ENCODE data around the gene FUOM.

Gene FUOM

DNA sequence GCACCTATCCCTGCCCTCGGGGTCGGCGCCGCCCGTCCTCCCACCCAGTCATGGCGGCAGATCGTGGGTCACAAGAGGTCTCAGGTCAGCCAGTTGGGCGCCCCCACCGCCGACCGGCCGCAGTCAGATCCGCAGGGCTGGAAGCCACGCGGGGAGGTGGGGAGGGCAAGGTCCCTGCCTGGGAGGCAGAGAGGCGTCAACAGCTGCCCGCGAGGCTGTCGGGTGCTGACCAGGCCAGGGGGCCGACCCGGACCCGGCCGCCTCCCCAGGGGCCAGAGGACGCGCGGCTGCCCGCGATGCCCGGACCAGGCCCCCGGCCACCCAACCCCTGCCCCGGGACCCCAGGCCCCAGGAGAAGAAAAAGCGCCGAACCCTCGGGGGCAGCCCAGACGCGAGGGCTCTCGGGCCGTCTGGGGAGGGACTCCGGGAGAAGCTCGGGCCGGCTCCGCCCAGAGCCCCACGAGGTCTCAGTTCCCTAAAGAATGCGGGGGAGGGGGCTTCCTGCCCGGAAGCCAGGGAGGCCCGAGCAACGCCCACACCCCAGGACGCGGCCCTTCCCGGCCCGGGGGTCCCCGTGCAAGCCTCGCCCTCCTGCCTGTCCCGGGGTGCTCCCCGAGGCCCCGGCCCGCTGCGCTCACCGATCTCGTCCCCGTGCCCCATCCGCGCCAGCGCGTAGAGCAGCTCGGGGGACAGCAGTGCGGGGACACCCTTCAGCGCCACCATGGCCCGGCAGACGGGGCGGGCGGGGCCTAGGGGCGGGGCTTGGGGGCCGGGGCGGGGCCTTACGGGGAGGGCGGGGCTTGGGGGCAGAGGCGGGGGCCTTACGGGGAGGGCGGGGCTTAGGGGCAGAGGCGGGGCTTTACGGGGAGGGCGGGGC is at the start of gene FUOM:
Gene FUOM, minus strand, starts transcription at position 735 of the 877 bp plus-strand sequence. Its CDS starts 12 bp downstream, at position 723.
- DNase-seq (ENCODE audit: low read depth): no peak

GRCh38 chr10:133405844-133406527 is 48.2 kb upstream of the FUOM start:
- DNase-seq (ENCODE audit: low read depth): no peak

GRCh38 chr10:133405272-133405671 is 47.5 kb upstream of the FUOM start:
- no peak for DNase-seq (ENCODE audit: low read depth)

GRCh38 chr10:133403784-133404183 is 46.0 kb upstream of the FUOM start:
- DNase-seq (ENCODE audit: low read depth): no peak

DNA sequence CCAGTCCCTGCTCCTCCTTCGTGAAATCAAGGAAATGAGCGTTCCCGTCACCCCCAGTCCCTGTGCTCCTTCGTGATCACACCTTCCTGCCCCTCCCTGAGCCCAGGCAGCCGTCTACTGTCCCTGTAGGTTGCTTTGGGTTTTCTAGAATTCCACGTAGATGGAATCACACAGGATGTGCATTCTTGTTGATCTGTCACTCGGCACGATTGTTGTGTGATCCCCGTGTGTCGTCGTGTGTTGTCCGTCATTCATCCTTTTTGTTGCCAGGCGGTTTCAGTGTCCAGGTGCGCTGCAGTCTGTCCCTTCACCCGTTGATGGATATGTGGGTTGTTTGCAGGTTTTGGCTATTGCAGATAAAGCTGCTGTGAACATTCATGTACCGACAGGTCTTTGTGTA is 45.5 kb upstream of the FUOM start:
- DNase-seq (ENCODE audit: low read depth): no peak

DNA sequence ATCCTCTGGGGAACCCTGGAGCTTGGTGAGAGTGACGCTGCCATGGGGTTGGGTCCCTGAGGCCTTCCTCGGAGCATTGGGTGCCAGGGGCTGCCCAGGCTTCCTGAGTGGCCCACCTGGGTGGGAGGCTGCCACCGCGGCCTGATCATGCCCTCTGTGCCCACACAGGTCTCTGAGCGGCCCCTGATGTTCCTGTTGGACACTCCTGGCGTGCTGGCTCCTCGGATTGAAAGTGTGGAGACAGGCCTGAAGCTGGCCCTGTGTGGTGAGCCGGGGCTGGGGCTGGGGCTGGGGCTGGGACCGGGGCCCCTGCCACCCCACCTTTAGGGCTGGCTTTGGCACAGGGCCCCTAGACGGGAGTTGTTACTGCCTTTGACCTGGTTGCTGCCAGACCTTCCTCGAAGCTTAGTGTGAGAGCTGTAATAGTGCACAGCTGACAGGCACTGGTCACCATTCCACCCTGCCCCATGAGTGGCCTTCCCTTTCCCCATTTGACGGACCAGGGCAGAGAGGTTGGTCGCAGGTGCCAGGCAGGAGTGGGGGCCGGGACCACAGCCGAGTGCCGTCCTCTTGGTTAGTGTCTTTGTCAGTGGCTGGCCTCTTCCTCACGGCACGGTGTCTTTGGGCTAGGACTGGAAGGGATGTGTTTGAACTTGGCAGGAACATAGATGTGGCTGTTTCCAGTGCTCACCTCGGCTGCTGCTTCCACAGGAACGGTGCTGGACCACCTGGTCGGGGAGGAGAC is 44.3 kb upstream of the FUOM start:
- DNase-seq (ENCODE audit: low read depth): no peak

GRCh38 chr10:133401500-133401899 is 43.7 kb upstream of the FUOM start:
- no peak for DNase-seq (ENCODE audit: low read depth)

DNA sequence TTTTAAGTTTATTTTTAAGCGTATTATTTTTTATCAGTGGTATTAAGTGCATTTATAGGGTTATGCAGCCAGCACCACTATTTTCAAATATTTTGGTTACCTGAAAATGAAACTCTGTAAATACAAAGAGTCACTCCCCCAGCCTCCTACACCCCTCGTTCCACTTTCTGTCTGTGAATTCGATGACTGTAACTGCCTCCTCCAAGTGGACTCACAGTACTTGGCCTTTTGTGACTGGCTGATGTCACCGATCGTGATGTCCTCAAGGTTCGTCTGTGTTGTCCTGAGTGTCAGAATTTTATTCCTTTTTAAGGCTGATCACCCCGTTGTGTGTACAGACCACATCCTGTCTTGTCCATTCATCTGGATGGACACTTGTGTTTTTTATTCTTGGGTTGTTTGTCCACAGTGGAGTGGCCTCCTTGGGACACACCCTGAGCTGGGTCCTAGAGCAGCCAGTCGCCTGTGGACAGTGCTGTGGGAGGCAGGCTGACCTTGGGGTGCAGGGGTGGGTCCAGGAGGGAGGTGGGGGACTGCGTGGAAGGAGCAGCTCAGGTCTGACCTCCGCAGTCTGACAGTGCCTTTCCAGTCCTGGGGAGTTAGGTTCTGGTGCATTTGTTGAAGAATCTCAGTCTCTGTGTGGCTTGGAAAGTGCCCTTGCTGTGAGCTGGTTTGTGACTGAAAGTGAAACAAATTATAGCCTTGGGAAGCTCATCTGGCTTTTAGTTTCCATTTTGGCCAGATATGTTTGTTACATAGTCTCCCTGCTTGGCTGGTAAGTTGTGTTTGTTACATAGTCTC is 43.0 kb upstream of the FUOM start:
- DNase-seq (ENCODE audit: low read depth): no peak

DNA sequence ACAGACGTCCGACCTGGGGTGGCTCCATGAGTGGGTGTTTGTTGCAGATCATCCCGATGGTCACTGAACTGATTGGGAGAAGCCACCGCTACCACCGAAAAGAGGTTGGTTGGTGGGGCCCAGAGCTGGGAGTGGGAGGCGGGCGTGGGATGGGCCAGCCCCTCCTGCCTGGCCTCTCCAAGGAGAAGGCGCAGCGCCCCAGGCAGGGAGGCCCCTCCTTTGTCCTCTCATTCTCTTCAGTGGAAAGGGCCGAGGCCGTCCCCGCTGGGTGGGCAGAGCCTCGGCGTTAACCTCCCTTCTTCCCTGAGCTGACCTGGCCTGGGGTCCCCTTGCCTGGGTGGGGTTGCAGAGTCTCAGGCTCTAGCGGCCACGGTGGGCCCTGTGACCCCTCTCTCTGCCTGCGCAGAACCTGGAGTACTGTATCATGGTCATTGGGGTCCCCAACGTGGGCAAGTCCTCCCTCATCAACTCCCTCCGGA is 41.3 kb upstream of the FUOM start:
- no peak for DNase-seq (ENCODE audit: low read depth)

GRCh38 chr10:133397938-133398337 is 40.1 kb upstream of the FUOM start:
- DNase-seq (ENCODE audit: low read depth): no peak

DNA sequence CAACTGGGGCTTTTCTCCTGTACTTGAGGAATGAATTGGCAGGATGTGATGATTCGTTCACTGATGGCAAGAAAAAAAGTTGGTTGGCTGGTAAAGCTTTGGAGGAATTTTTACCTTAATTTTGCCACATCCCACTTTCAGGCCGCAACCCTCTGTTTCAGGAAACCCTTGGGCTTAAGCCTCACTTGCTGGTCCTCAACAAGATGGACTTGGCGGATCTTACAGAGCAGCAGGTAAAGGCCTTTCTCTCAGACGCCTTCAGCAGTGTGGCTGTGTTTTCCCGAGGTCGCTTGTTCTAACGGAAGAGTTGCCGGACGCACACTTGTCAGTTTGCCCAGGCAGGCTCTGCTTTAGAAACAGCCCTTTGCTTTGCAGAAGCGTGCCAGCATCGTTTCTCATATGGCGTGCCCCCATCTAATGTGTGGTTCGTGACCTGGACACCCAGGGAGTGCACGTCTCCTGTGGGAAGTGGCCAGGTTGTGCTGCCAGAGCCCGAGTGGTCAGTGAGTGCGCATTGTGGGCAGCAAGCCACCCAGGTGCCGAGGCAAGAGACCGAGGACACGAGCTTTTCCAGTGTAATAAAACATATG is 38.3 kb upstream of the FUOM start:
- DNase-seq (ENCODE audit: low read depth): no peak

DNA sequence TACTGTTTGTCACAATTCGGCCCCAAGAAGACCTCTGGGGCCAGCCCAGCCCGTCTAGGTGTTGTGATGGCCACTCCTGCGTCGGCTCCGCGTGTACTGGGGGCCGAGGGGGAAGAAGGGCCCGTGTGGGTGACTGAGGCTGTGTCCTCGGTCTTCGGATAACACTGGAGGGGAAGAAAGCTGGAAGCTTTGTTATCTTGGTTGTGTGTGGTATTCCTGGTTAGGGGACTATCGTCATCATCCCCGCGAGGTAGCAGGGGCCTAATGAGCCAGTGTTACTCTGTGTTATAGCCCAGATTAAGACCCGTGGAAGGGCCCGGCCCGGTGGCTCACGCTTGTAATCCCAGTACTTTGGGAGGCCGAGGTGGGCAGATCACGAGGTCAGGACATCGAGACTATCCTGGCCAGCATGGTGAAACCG is 37.0 kb upstream of the FUOM start:
- DNase-seq (ENCODE audit: low read depth): no peak

DNA sequence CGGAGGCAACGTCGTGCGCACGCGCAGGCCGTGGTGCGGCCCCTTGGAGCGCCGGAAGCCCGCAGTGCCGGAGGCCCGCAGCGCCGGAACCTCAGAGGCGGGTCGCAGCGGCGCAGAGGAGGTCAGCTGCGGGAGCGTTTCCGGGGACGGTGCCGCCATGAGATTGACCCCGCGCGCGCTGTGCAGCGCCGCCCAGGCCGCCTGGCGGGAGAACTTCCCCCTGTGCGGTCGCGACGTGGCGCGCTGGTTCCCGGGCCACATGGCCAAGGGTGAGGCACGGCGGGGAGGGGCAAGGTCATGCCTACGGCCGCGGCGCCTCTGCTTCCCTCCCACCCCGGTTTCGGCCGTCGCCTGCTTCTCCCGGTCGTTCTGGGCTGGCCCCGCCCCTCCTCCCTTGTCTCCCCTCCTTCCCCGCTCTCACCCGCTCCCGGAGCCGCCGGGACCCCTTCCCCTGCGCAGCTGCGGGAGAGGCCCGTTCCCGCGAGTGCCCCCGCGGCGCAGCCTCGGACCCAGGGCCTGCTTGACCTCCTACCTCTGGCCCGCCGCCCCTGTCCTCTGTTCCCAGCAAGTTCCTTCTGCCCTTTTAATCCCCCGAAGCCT is 36.3 kb upstream of the FUOM start, which contains the start of gene MTG1:
Gene MTG1, plus strand, starts transcription at position 94 of the 600 bp plus-strand sequence. Its CDS starts 64 bp downstream, at position 158.
- DNase-seq (ENCODE audit: low read depth): peak; percentile 86

DNA sequence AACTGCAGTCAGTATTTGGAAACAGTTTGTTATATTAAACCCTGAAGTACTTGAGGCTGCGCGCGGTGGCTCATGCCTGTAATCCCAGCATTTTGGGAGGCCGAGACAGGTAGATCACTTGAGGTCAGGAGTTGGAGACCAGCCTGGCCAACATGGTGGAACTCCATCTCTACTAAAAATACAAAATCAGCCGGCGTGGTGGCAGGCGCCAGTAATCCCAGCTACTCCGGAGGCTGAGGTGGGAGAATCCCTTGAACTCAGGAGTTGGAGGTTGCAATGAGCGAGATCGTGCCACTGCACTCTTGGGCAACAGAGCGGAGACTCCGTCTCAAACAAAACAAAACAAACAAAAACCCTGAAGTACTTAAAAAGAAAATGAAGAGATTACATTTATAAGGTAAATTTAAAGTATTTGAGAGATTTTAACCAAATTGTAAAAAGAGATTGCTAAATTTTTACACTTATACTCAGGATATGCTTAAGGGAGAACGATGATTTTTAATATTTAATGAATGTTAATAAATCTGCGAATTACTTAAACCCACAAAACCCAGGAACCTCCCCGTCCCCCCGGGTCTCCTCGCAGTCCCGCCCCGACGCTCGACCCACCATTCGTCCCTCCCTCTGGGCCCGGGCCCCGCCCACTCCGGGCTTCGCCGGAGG is 35.7 kb upstream of the FUOM start:
- no peak for DNase-seq (ENCODE audit: low read depth)

DNA sequence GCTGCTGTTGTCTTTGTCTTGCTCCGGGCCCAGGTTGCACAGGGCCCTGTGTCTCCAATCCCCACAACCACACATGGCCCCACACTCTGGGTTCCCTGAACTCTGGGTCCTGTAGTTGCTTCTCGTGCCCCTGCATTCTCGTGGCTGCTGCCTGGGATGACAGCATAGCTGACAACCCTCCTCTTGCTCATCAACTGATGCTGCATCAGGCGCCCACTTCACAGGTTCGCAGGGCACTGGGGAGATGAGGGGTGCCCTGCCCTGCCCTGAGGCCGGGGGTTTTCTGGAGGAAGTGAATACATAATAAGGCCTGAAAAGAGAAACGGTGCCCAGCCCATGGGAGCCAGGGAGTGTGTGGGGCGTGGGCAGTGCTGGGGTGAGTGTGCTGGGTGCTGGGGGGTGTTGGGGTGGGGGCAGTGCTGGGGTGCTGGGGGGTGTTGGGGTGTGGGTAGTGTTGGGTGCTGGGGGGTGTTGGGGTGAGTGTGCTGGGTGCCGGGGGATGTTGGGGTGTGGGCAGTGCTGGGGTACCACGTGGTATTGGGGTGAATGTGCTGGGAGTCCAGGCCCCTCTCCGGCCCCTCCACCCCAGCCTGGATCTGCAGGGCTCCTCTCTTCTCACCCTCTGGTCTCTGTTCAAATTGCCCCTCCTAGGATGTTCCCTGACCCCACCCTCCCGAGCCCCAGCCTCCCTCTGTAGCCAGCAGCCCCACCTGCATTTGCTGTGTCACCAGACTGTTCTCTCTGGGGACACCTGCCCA is 34.1 kb upstream of the FUOM start:
- no peak for DNase-seq (ENCODE audit: low read depth)

DNA sequence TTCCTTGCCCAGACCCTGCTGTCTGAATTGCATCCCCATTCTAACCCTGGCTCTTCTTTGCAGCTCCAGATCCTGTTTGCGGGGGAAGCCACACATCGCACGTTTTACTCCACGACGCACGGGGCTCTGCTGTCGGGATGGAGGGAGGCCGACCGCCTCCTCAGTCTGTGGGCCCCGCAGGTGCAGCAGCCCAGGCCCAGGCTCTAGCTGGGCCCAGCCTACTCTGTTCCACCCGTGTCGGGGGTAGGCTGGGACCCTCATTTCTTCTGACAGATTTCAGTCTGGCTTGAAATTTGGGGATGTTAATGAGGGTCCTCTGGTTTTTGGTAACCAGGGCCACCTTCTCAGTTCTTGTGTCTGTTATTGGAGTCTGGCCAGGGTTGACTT is 33.4 kb upstream of the FUOM start:
- DNase-seq (ENCODE audit: low read depth): no peak

GRCh38 chr10:133390597-133391248 is 32.9 kb upstream of the FUOM start:
- no peak for DNase-seq (ENCODE audit: low read depth)

DNA sequence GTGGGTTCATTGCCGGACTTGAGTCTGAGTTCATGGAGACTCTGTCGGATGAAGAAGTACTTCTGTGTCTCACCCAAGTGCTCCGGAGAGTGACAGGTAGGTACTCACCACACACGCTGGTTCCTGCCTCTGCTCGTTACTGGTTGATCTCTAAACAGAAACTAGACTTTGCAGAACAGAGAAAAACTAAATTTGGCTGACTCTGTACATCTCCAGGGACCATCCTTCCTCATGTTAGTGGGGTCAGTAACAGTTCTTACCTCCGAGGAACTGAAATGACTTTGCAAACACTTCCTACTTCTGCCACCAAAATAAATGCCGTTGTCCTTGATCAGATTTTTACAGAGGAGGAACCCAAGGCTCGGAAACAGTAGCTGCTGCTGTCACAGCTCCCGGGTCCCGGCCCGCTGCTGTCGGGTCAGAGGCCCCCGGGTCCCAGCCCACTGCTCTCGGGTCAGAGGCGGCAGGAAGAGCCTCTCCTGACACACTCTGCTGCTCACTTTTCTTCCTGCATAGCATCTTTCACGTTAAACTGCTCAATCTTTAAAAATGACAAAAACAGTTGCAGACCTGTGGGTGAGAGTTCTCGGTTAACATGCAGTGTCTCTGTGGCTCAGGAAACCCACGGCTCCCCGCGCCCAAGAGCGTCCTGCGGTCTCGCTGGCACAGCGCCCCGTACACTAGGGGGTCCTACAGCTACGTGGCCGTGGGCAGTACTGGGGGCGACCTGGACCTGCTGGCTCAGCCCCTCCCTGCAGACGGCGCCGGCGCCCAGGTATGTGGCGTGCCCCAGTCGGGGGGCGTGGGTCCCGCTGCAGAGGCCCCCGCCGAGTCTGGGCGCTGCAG is 31.4 kb upstream of the FUOM start:
- DNase-seq (ENCODE audit: low read depth): no peak

Data from stimulated activated CD8-positive, alpha-beta memory T cell treated with anti-CD3 and anti-CD28 coated beads, Interleukin-15, amount 100 ng/mL, for 1 hour (primary cell).